ENCODE measurements around the gene HPCAL1. TPM values are rescaled to one million over a fixed set of nuclear protein-coding genes. Genes with fewer than 3 reads are reported as not detected.

The HPCAL1 gene
- total RNA-seq, 4 donors from 2014 or later, result 34.5 to 54.2 (median 41.3) TPM

GRCh38 chr2:10408649-10409579 is 106.2 kb downstream of the HPCAL1 start:
- intact Hi-C loops (cut with DNase I), result loop anchor here (2.0 to 5.0 kb wide), 2 partner anchors 107 to 286 kb away; partner anchors contain the start of genes HPCAL1 and RRM2
- DNase-seq (ENCODE audit: extremely low spot score), result no peak
- Histone ChIP-seq H3K4me1 (peaks cover 57 to 62% (median 60%) of the 10 kb centered on the region in 4 donors), H3K36me3 (no peaks in the 10 kb centered on the region), H3K9me3 (no peaks in the 10 kb centered on the region), H3K4me3 (peak overlapping the region in 1 of 4 donors; percentile 7), H3K27ac (replicated peaks in 1 of 4) (peak overlapping the region in 3 of 4 donors; percentile 70 to 72 (median 72)), H3K27me3 (no peaks in the 10 kb centered on the region)
- 32% methylated on average over 24 of the region's 24 CpGs for WGBS
- TF ChIP-seq EP300 (IDR thresholded peaks at IDR 0.05), result no peak
- peak in 1 of 2 donors; percentile 7 for TF ChIP-seq POLR2AphosphoS5 (IDR thresholded peaks at IDR 0.05)
- TF ChIP-seq CTCF (IDR thresholded peaks at IDR 0.05), result peak in 2 of 3 experiments; percentile 91 to 95

GRCh38 chr2:10410001-10410822 is 107.5 kb downstream of the HPCAL1 start:
- peaks cover 50 to 55% (median 51%) of the 10 kb centered on the region in 4 donors for H3K4me1 ChIP-seq

GRCh38 chr2:10410823-10411437 is 108.2 kb downstream of the HPCAL1 start:
- Histone ChIP-seq H3K9me3 (no peaks in the 10 kb centered on the region), H3K4me1 (peaks cover 43 to 48% (median 44%) of the 10 kb centered on the region in 4 donors), H3K4me3 (no peak overlapping the region), H3K36me3 (no peaks in the 10 kb centered on the region), H3K27ac (replicated peaks in 1 of 4) (no peak overlapping the region), H3K27me3 (no peaks in the 10 kb centered on the region)
- TF ChIP-seq CTCF (IDR thresholded peaks at IDR 0.05), result no peak
- intact Hi-C loops (cut with DNase I), result no loop called here
- WGBS, result 89% methylated on average over 10 of the region's 13 CpGs
- DNase-seq (ENCODE audit: extremely low spot score), result no peak

More at GRCh38 chr2:10410001-10410822, 107.5 kb downstream of the HPCAL1 start:
- H3K9me3 ChIP-seq, result no peaks in the 10 kb centered on the region
- no peak for TF ChIP-seq POLR2AphosphoS5 (IDR thresholded peaks at IDR 0.05)
- no peak for TF ChIP-seq EP300 (IDR thresholded peaks at IDR 0.05)
- no peak for TF ChIP-seq CTCF (IDR thresholded peaks at IDR 0.05)
- no peak for TF ChIP-seq POLR2A (IDR thresholded peaks at IDR 0.05; ENCODE audit: low read depth)
- no peak overlapping the region for H3K4me3 ChIP-seq
- DNase-seq (ENCODE audit: extremely low spot score), result no peak
- 75% methylated on average over 14 of the region's 14 CpGs for WGBS
- no peaks in the 10 kb centered on the region for H3K27me3 ChIP-seq
- intact Hi-C loops (cut with DNase I), result no loop called here
- H3K27ac ChIP-seq (replicated peaks in 1 of 4), result no peak overlapping the region
- H3K36me3 ChIP-seq, result no peaks in the 10 kb centered on the region

GRCh38 chr2:10411557-10411956 is 108.9 kb downstream of the HPCAL1 start:
- no peak overlapping the region for H3K4me3 ChIP-seq
- H3K27ac ChIP-seq (replicated peaks in 1 of 4), result no peak overlapping the region
- intact Hi-C loops (cut with DNase I), result no loop called here
- H3K27me3 ChIP-seq, result no peaks in the 10 kb centered on the region
- DNase-seq (ENCODE audit: extremely low spot score), result no peak
- 83% methylated on average over 1 of the region's 8 CpGs for WGBS
- no peaks in the 10 kb centered on the region for H3K36me3 ChIP-seq
- H3K4me1 ChIP-seq, result peaks cover 37 to 42% (median 38%) of the 10 kb centered on the region in 4 donors
- no peak for TF ChIP-seq CTCF (IDR thresholded peaks at IDR 0.05)
- H3K9me3 ChIP-seq, result no peaks in the 10 kb centered on the region
